ENCODE measurements around the gene SLC1A5. TPM values are rescaled to one million over a fixed set of nuclear protein-coding genes. Genes with fewer than 3 reads are reported as not detected.
A peak's percentile ranks its signal among the peaks of the same experiment; 100 is the strongest.

The SLC1A5 gene
- total RNA-seq, 4 donors from 2014 or later: 97.3 to 156 (median 114) TPM

DNA sequence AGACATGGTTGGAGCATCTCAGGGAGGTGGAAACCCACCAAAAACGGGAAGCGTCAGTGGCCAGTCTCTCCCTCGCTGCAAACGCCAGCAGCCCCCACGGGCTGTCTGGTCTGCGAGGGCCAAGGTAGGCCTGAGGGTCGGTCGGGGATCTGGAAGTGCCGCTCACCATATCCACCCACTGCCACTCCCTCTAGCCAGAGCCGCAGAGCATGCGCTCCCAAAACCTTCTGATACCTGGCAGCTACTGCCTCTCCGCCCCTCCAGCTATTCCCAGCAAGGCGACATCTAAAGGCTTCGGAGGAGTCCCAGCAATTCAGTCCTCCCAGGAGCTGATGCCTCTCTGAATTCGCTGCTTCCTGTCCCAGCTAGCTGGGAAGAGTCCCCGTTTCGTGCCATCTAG, 46.9 kb downstream of the SLC1A5 start:
- TF ChIP-seq POLR2A (IDR thresholded peaks at IDR 0.05): no peak
- TF ChIP-seq, protein P1, sequence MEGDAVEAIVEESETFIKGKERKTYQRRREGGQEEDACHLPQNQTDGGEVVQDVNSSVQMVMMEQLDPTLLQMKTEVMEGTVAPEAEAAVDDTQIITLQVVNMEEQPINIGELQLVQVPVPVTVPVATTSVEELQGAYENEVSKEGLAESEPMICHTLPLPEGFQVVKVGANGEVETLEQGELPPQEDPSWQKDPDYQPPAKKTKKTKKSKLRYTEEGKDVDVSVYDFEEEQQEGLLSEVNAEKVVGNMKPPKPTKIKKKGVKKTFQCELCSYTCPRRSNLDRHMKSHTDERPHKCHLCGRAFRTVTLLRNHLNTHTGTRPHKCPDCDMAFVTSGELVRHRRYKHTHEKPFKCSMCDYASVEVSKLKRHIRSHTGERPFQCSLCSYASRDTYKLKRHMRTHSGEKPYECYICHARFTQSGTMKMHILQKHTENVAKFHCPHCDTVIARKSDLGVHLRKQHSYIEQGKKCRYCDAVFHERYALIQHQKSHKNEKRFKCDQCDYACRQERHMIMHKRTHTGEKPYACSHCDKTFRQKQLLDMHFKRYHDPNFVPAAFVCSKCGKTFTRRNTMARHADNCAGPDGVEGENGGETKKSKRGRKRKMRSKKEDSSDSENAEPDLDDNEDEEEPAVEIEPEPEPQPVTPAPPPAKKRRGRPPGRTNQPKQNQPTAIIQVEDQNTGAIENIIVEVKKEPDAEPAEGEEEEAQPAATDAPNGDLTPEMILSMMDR (IDR thresholded peaks at IDR 0.05): no peak
- 72 to 76% methylated on average over 5 of the region's 17 CpGs for WGBS, 2 donors
- Histone ChIP-seq H3K27me3 (no peaks in the 10 kb centered on the region), H3K9me3 (no peaks in the 10 kb centered on the region), H3K36me3 (peaks cover 15 to 57% (median 15%) of the 10 kb centered on the region in 3 donors), H3K4me3 (no peak overlapping the region), H3K27ac (no peak overlapping the region), H3K4me1 (peaks cover 26 to 90% (median 56%) of the 10 kb centered on the region in 3 donors)
- intact Hi-C loops (cut with DNase I): no loop called here
- no peak for DNase-seq

DNA sequence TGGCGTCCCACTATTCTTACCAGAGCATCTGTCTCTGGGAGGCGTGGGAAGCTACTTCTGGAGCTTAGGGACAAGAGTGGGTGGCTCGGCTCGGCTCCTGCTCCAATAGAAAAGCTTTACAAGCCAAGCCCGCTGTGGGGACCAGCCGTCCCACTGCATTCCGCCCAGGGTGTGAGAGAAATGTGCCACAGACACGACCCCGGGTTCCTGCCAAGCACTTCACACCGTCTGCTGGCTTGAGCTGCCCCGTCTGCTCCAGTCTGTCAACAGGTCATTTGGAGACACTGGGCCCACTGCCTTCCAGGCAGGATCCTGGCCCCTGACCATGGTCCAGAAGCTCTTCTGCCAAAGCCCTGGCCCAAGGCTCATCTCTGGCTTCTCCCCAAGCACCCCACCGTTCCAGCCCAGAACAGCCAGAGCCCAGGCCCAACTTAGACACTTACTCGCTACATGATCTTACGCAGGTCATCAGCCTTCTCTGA, 49.1 kb downstream of the SLC1A5 start:
- H3K4me3 ChIP-seq: no peak overlapping the region
- H3K27me3 ChIP-seq: no peaks in the 10 kb centered on the region
- peaks cover 15 to 78% (median 20%) of the 10 kb centered on the region in 3 donors for H3K36me3 ChIP-seq
- 58 to 72% methylated on average over 2 to 7 of the region's 14 CpGs for WGBS, 2 donors
- peaks cover 17 to 78% (median 46%) of the 10 kb centered on the region in 3 donors for H3K4me1 ChIP-seq
- intact Hi-C loops (cut with DNase I): no loop called here
- TF ChIP-seq, protein P1 (IDR thresholded peaks at IDR 0.05): no peak
- no peak for TF ChIP-seq POLR2A (IDR thresholded peaks at IDR 0.05)
- DNase-seq: no peak
- peak overlapping the region in 3 of 4 donors; percentile 6 to 75 (median 39) for H3K27ac ChIP-seq
- no peaks in the 10 kb centered on the region for H3K9me3 ChIP-seq

DNA sequence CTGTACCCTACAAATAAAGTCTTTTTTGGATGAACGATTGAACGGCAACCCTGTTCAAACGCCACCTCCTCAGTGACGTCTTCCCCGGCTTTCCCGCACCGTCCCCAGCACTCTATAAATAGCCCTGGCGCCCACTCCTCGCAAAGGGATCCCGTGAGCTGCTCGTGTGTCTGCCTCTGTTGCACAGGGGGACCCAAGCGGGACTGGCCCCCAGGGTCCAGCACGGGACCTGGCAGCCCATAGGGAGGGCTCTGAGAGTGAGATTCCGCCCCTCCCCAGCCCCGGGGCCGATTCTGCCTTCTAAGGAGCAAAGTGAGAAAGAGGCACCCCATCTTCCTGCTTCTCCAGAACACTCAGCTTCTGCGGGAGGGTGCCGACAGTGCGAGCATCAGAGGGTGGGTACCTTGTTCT, 50.6 kb downstream of the SLC1A5 start:
- DNase-seq: no peak
- intact Hi-C loops (cut with DNase I): no loop called here
- TF ChIP-seq, protein P1 (IDR thresholded peaks at IDR 0.05): no peak
- TF ChIP-seq POLR2A (IDR thresholded peaks at IDR 0.05): no peak
- Histone ChIP-seq H3K4me1 (peaks cover 10 to 77% (median 35%) of the 10 kb centered on the region in 3 donors), H3K9me3 (no peaks in the 10 kb centered on the region), H3K27ac (peak overlapping the region in 3 of 4 donors; percentile 35 to 75 (median 65)), H3K36me3 (peaks cover 23 to 93% (median 27%) of the 10 kb centered on the region in 3 donors), H3K27me3 (no peaks in the 10 kb centered on the region), H3K4me3 (no peak overlapping the region)
- WGBS, 2 donors: 72 to 89% methylated on average over 9 of the region's 19 CpGs

DNA sequence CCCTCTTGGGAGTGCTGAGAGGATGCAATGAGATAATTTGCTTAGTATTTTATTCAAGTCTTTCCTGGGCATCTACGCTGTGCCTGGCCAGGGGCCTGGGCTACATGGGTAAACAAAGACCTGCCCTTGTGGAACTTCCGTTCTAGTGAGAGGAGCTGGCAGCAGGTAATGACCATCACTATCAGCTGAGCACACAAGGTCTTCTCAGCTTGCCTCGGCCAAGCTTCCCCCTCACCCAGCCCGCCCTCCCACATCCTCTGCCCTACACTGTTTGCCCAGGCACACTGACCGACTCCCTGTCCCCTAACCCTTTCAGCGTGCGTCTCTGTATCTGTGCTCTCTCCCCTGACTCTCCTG, 51.1 kb downstream of the SLC1A5 start:
- Histone ChIP-seq H3K4me1 (peaks cover 15 to 77% (median 35%) of the 10 kb centered on the region in 3 donors), H3K27ac (peak overlapping the region in 3 of 4 donors; percentile 35 to 75 (median 65)), H3K36me3 (peaks cover 25 to 97% (median 32%) of the 10 kb centered on the region in 3 donors), H3K9me3 (no peaks in the 10 kb centered on the region), H3K27me3 (no peaks in the 10 kb centered on the region), H3K4me3 (no peak overlapping the region)
- no peak for DNase-seq
- intact Hi-C loops (cut with DNase I): no loop called here
- 84 to 100% methylated on average over 3 to 6 of the region's 7 CpGs for WGBS, 2 donors
- TF ChIP-seq, protein P1 (IDR thresholded peaks at IDR 0.05): no peak
- no peak for TF ChIP-seq POLR2A (IDR thresholded peaks at IDR 0.05)

DNA sequence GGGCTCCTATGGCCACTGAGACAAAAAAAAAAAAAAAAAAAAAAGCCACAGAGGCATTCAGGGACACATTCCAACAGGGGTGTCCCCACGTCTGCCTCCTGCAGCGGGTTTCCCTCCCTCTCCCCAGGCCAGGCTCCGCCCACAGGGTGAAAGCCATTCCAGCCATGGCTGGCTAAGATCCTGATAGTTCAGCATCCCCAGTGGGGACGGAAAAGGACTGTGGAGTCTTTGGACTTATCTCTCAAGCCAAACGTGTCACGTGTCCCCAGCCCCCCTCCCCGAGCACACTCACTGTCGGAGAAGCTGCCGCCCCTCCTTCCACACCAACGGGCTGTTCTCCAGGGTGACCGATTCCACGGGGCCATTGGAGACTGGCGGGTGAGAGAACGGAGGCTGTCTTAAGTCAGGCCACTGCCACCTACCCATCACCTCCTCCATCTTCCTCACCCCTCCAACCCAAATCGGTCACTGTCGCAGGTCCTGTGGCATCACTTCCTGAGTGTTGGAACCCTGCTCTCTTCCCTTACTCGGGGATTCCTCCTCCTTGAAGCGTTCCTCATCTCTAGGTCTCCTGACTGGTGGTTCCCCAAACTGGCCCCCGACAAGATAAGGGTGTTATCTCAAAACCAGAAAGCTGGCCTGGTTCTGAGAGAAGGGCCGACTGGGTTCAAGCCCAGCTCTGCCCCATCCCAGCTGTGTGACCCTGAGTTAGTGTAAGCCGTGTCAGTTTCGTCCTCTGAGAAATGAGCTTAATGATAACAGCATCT, 51.7 kb downstream of the SLC1A5 start:
- H3K4me1 ChIP-seq: peaks cover 20 to 77% (median 36%) of the 10 kb centered on the region in 3 donors
- H3K27me3 ChIP-seq: no peaks in the 10 kb centered on the region
- H3K9me3 ChIP-seq: no peaks in the 10 kb centered on the region
- H3K4me3 ChIP-seq: no peak overlapping the region
- TF ChIP-seq, protein P1 (IDR thresholded peaks at IDR 0.05): no peak
- no peak for DNase-seq
- 54 to 57% methylated on average over 15 to 17 of the region's 22 CpGs for WGBS, 2 donors
- intact Hi-C loops (cut with DNase I): no loop called here
- peak overlapping the region in 3 of 4 donors; percentile 35 to 75 (median 65) for H3K27ac ChIP-seq
- H3K36me3 ChIP-seq: peaks cover 25 to 97% (median 34%) of the 10 kb centered on the region in 3 donors

Measured in esophagus squamous epithelium (tissue), 5 donors.